COLO829 (cell line): ENCODE measurements around the gene TIMM13.
"Not testable (repeated sequence)": the region's sequence is repeated elsewhere in the genome, so short reads cannot be mapped to it uniquely, and the experiment has no call there.

ENCODE experiments used
- DNase-seq: peaks from one replicate; pipeline ENCODE4 v3.0.0; 2012; ENCODE audit warnings: low spot score

Gene TIMM13

DNA sequence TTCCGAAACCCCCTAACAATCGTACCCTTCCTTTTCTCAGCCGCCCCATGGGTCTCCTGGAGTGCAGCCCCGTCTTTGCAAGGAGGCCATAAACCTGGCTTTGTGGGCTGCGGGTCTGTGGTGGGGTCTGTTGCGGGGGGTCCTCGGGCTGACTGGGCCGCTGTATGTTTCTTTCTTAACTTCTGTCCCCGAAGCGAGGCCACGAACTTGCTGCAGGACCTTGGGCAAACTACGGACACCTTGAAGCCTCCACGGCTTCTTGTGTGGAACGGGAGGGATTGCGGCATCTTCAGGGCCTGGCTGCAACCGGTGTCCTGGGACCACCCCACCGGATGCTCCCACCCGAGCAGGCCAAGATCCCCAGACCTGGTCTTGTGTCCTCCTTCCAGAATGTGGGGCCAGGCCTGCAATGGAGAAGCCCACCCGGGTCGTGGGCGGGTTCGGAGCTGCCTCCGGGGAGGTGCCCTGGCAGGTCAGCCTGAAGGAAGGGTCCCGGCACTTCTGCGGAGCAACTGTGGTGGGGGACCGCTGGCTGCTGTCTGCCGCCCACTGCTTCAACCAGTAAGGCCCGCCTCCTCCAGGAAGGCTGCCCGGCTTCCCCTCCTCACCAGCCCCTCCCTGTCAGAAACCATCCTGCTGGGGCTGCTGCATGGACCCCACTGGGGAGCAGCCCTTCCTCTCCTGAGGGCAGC, 12.0 kb downstream of the TIMM13 start:
- DNase-seq: no peak

DNA sequence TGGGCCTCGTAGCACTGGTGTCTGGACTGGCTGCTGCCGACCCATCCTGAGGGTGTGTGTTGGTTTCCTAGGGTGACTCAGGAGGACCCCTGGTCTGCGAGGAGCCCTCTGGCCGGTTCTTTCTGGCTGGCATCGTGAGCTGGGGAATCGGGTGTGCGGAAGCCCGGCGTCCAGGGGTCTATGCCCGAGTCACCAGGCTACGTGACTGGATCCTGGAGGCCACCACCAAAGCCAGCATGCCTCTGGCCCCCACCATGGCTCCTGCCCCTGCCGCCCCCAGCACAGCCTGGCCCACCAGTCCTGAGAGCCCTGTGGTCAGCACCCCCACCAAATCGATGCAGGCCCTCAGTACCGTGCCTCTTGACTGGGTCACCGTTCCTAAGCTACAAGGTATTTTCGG, 13.8 kb downstream of the TIMM13 start:
- DNase-seq: no peak

DNA sequence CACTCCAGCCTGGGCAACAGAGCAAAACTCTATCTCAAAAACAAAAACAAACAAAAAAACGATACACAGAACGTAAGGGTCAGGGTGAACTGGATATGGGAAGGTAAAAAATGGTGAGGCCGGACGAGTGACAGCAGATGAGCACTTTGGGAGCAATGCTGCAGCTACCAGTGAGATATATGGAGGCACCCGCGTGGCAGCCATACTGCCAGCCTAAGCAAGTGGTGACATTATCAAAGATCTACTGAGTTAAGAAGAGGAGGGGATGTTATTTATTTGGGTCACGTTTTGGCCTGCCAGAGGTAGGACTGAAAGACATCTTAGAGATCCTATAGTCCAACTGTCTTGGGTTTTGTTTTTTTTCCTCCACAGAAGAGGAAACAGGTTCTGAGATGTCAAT, 14.2 kb downstream of the TIMM13 start:
- no peak for DNase-seq

GRCh38 chr19:2412449-2412848, 14.9 kb downstream of the TIMM13 start:
- DNase-seq: no peak

DNA sequence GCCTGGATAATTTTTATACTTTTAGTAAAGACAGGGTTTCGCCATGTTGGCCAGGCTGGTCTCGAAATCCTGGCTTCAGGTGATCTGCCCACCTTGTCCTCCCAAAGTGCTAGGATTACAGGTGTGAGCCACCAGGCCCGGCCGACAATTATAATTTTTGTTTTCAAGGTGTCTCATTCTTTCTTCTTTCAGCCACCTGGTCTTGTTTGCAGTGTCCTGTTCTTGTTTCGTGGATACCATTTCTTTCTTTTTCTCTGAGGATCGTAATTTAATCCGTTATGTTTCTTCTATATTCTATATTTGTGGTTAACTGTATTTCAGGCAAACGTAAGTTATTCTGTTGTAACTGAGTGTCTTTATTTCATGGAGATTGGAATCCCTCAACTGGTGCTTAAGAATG, 15.7 kb downstream of the TIMM13 start:
- no peak for DNase-seq

- no peak for DNase-seq
These were observed 17.4 kb downstream of the TIMM13 start for GRCh38 chr19:2410023-2410422.

- DNase-seq: no peak
These were observed 18.0 kb downstream of the TIMM13 start for GRCh38 chr19:2409352-2409912.

DNA sequence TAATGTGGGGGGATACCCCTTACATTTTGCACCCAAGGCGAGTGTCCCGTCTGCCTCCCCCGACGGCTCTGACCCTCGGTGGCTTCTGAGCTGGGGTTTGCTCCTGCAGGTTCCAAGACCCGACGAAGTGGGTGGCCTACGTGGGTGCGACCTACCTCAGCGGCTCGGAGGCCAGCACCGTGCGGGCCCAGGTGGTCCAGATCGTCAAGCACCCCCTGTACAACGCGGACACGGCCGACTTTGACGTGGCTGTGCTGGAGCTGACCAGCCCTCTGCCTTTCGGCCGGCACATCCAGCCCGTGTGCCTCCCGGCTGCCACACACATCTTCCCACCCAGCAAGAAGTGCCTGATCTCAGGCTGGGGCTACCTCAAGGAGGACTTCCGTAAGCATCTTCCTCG, 19.1 kb downstream of the TIMM13 start:
- DNase-seq: no peak

GRCh38 chr19:2399582-2399981, 27.8 kb downstream of the TIMM13 start:
- no peak for DNase-seq

- DNase-seq: no peak
These were observed 28.6 kb downstream of the TIMM13 start for GRCh38 chr19:2398735-2399305.

- not testable (repeated sequence) for DNase-seq
These were observed 30.2 kb downstream of the TIMM13 start for GRCh38 chr19:2397173-2397572.

- DNase-seq: not testable (repeated sequence)
These were observed 32.0 kb downstream of the TIMM13 start for GRCh38 chr19:2395293-2395829.

DNA sequence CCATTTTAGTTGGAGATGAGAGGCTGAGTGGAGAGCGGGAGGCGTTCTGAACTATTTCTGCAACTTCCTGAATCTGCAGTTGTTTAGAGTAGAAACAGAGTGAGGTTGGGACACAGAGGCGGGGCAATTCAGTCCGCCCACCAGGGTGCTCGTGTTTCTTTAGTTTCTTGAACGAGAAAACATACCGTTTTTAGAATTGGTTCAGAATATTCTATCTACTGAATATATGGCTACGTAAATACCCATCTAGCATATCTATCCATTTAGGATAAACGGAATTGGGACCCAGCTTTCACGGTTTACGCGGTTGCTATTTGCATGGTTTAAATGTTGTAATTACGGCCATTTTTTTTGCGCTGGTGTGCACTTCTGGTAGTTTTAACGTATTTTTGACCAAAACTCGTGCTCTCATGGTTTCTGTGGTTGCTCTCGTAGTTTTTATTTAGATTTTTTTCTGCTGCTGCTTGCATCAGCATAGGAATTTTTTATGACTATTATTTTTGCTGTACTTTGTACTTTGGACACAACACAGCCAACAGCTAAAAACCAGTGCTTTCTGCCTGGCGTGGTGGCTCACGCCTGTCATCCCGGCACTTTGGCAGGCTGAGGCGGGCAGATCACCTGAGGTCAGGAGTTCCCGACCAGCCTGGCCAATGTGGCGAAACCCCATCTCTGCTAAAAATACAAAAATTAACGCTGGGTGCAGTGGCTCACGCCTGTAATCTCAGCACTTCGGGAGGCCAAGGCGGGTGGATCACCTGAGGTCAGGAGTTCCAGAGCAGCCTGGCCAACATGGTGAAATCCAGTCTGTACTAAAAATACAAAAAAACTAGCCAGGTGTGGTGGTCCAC, 32.7 kb downstream of the TIMM13 start:
- DNase-seq: no peak

DNA sequence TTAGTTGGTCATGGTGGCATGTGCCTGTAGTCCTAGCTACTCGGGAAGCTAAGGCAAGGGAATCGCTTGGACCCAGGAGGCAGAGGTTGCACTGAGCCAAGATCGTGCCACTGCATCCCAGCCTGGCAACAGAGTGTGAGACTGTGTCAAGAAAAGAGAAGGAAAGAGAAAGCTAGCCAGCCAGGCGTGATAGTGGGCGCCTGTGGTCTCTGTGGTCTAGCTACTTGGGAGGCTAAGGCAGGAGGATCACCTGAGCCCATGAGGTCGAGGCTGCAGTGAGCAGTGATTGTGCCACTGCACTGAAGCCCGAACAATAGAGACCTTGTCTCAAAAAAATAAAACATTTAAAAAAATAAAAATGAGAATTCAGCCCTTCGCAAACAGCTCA, 33.3 kb downstream of the TIMM13 start:
- DNase-seq: no peak

- DNase-seq: not testable (repeated sequence)
These were observed 34.5 kb downstream of the TIMM13 start for GRCh38 chr19:2392899-2393298.

DNA sequence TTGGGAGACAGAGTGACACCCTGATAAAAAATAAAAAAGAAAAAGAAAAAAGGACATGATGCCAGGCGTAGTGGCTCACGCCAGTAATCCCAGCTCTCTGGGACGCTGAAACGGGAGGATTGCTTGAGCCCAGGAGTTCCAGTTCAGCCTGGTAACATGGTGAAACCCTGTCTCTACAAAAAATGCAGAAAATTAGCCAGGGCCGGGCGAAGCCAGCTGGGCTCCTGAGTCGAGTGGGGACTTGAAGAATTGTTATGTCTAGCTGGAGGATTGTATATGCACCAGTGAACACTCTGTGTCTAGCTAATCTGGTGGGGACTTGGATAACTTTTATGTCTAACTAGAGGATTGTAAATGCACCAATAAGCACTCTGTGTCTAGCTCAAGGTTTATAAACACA, 35.0 kb downstream of the TIMM13 start:
- DNase-seq: no peak

DNA sequence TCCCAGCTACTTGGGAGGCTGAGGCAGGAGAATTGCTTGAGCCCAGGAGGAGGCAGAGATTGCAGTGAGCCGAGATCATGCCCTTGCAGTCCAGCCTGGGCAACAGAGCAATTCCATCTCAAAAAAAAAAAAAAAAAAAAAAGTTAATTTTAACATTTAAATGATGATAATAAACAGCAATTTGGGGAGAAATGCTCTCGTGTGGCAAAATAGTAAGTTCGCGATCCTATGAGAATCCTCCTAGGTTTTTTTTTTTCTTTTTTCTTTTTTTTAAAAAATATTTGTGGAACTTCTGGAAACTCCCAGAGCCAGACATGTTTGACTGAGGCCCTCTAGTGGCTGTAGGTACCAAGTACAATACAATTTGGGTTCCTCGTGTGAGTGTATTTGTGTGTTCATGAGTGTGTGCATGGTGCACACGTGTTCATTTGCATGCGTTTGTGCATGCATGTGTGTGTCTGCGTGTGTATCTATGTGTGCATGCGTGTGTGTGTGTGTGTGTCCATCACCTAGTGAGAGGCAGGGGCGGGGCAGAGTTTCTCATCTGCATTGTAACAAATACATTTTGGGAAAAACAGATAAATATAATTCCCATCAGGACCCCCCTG, 36.2 kb downstream of the TIMM13 start:
- peak; percentile 61 for DNase-seq

DNA sequence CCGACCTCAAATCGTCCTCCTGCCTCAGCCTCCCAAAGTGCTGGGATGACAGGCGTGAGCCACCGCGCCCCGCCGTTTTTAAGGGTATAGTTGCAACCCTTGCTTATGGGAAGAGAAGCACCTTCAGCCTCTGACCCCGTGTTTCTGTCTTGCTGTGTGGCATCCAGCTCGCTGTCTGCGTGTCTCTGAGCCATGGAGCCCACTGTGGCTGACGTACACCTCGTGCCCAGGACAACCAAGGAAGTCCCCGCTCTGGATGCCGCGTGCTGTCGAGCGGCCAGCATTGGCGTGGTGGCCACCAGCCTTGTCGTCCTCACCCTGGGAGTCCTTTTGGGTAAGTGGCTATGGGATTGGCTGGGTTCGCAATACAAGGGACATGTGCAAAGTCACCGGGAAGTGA, 37.8 kb downstream of the TIMM13 start:
- DNase-seq: no peak

DNA sequence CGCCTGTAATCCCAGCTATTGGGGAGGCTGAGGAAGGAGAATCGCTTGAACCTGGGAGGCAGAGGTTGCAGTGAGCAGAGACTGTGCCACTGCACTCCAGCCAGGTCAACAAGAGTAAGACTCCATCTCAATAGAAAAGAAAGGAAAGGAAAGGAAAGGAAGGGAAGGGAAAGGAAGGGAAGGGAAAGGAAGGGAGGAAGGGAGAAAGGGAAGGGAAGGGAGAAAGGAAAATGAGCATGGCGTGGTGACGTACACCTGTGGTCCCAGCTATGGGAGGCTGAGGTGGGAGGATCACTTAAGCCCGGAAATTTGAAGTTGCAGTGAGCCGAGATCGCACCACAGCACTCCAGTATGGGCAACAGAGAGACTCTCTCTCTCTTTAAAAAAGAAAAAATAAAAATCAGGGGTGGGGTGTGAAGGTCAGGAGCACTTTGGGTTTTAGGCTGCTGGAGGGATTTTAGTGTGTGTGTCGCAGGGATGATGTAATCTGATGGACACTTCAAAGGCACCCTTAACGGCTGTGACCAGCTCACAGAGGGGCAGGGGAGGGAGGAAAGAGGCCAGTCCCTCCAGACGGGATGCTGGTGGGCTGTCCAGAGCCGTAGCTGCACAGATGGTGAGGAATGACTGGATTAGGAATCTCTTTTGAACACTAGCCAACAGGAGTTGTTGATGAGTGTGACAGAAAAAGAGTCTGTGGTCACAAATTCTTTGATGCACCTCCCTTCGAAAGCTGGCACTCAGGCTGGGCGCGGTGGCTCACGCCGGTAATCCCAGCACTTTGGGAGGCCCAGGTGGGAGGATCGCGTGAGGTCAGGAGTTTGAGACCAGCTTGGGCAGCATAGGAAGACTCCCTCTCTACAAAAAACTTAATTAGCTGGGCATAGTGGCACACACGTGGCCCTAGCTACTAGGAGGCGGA, 39.8 kb downstream of the TIMM13 start:
- DNase-seq: no peak

GRCh38 chr19:2385053-2385721, 42.2 kb downstream of the TIMM13 start:
- peak; percentile 72 for DNase-seq
